Measurements from ENCODE around the gene KIF19. TPM values are rescaled to one million over a fixed set of nuclear protein-coding genes. Genes with fewer than 3 reads are reported as not detected.

The KIF19 gene
- total and polyA plus RNA-seq, 2 donors: 0.32 to 1.4 TPM

GRCh38 chr17:74292495-74292894 is 33.5 kb upstream of the KIF19 start:
- Histone ChIP-seq H3K27ac (ENCODE audit: low read depth) (no peak overlapping the region), H3K4me3 (ENCODE audit: low read depth, low read length) (no peak overlapping the region), H3K36me3 (ENCODE audit: insufficient read depth) (no peaks in the 10 kb centered on the region), H3K4me1 (ENCODE audit: insufficient read depth) (no peaks in the 10 kb centered on the region)
- WGBS: 85% methylated on average over 10 of the region's 10 CpGs
- DNase-seq (ENCODE audit: extremely low spot score): no peak

- Histone ChIP-seq H3K36me3 (ENCODE audit: insufficient read depth) (no peaks in the 10 kb centered on the region), H3K4me1 (ENCODE audit: insufficient read depth) (no peaks in the 10 kb centered on the region), H3K4me3 (ENCODE audit: low read depth, low read length) (no peak overlapping the region), H3K27ac (ENCODE audit: low read depth) (no peak overlapping the region)
- DNase-seq (ENCODE audit: extremely low spot score): no peak
- 56% methylated on average over 10 of the region's 10 CpGs for WGBS
Observed at GRCh38 chr17:74295625-74296547, 30.1 kb upstream of the KIF19 start.

GRCh38 chr17:74296548-74296936 is 29.5 kb upstream of the KIF19 start:
- 5% methylated on average over 5 of the region's 5 CpGs for WGBS
- no peak for DNase-seq (ENCODE audit: extremely low spot score)
- Histone ChIP-seq H3K36me3 (ENCODE audit: insufficient read depth) (no peaks in the 10 kb centered on the region), H3K27ac (ENCODE audit: low read depth) (no peak overlapping the region), H3K4me3 (ENCODE audit: low read depth, low read length) (no peak overlapping the region), H3K4me1 (ENCODE audit: insufficient read depth) (no peaks in the 10 kb centered on the region)

- Histone ChIP-seq H3K36me3 (ENCODE audit: insufficient read depth) (no peaks in the 10 kb centered on the region), H3K4me1 (ENCODE audit: insufficient read depth) (no peaks in the 10 kb centered on the region), H3K27ac (ENCODE audit: low read depth) (no peak overlapping the region), H3K4me3 (ENCODE audit: low read depth, low read length) (no peak overlapping the region)
- 72% methylated on average over 4 of the region's 4 CpGs for WGBS
- no peak for DNase-seq (ENCODE audit: extremely low spot score)
Observed at GRCh38 chr17:74297941-74298340, 28.1 kb upstream of the KIF19 start.

GRCh38 chr17:74298778-74299177 is 27.2 kb upstream of the KIF19 start:
- H3K36me3 ChIP-seq (ENCODE audit: insufficient read depth): no peaks in the 10 kb centered on the region
- no peak overlapping the region for H3K27ac ChIP-seq (ENCODE audit: low read depth)
- H3K4me1 ChIP-seq (ENCODE audit: insufficient read depth): no peaks in the 10 kb centered on the region
- H3K4me3 ChIP-seq (ENCODE audit: low read depth, low read length): no peak overlapping the region
- DNase-seq (ENCODE audit: extremely low spot score): no peak
- 48% methylated on average over 7 of the region's 7 CpGs for WGBS

- no peaks in the 10 kb centered on the region for H3K36me3 ChIP-seq (ENCODE audit: insufficient read depth)
- no peak overlapping the region for H3K27ac ChIP-seq (ENCODE audit: low read depth)
- WGBS: 76% methylated on average over 11 of the region's 11 CpGs
- H3K4me3 ChIP-seq (ENCODE audit: low read depth, low read length): no peak overlapping the region
- no peaks in the 10 kb centered on the region for H3K4me1 ChIP-seq (ENCODE audit: insufficient read depth)
- no peak for DNase-seq (ENCODE audit: extremely low spot score)
Observed at GRCh38 chr17:74299226-74300009, 26.6 kb upstream of the KIF19 start.

- Histone ChIP-seq H3K27ac (ENCODE audit: low read depth) (no peak overlapping the region), H3K36me3 (ENCODE audit: insufficient read depth) (no peaks in the 10 kb centered on the region), H3K4me3 (ENCODE audit: low read depth, low read length) (no peak overlapping the region), H3K4me1 (ENCODE audit: insufficient read depth) (no peaks in the 10 kb centered on the region)
- no peak for DNase-seq (ENCODE audit: extremely low spot score)
- WGBS: 92% methylated on average over 8 of the region's 8 CpGs
Observed at GRCh38 chr17:74303305-74303704, 22.7 kb upstream of the KIF19 start.

GRCh38 chr17:74304184-74304583 is 21.8 kb upstream of the KIF19 start:
- DNase-seq (ENCODE audit: extremely low spot score): no peak
- Histone ChIP-seq H3K4me3 (ENCODE audit: low read depth, low read length) (no peak overlapping the region), H3K4me1 (ENCODE audit: insufficient read depth) (no peaks in the 10 kb centered on the region), H3K36me3 (ENCODE audit: insufficient read depth) (no peaks in the 10 kb centered on the region), H3K27ac (ENCODE audit: low read depth) (no peak overlapping the region)
- WGBS: 76% methylated on average over 5 of the region's 5 CpGs

GRCh38 chr17:74305865-74306654 is 20.0 kb upstream of the KIF19 start:
- no peak for DNase-seq (ENCODE audit: extremely low spot score)
- Histone ChIP-seq H3K4me1 (ENCODE audit: insufficient read depth) (no peaks in the 10 kb centered on the region), H3K4me3 (ENCODE audit: low read depth, low read length) (no peak overlapping the region), H3K36me3 (ENCODE audit: insufficient read depth) (no peaks in the 10 kb centered on the region), H3K27ac (ENCODE audit: low read depth) (no peak overlapping the region)
- WGBS: 61% methylated on average over 10 of the region's 10 CpGs

GRCh38 chr17:74307984-74308773 is 17.8 kb upstream of the KIF19 start:
- no peaks in the 10 kb centered on the region for H3K4me1 ChIP-seq (ENCODE audit: insufficient read depth)

GRCh38 chr17:74309902-74310301 is 16.1 kb upstream of the KIF19 start:
- Histone ChIP-seq H3K4me1 (ENCODE audit: insufficient read depth) (no peaks in the 10 kb centered on the region), H3K36me3 (ENCODE audit: insufficient read depth) (no peaks in the 10 kb centered on the region), H3K4me3 (ENCODE audit: low read depth, low read length) (no peak overlapping the region), H3K27ac (ENCODE audit: low read depth) (no peak overlapping the region)
- 65% methylated on average over 12 of the region's 12 CpGs for whole genome bisulfite sequencing
- DNase-seq (ENCODE audit: extremely low spot score): no peak

More at GRCh38 chr17:74307984-74308773, 17.8 kb upstream of the KIF19 start:
- Histone ChIP-seq H3K4me3 (ENCODE audit: low read depth, low read length) (no peak overlapping the region), H3K36me3 (ENCODE audit: insufficient read depth) (no peaks in the 10 kb centered on the region), H3K27ac (ENCODE audit: low read depth) (no peak overlapping the region)
- no peak for DNase-seq (ENCODE audit: extremely low spot score)
- 61% methylated on average over 15 of the region's 15 CpGs for WGBS

- Histone ChIP-seq H3K4me1 (ENCODE audit: insufficient read depth) (no peaks in the 10 kb centered on the region), H3K36me3 (ENCODE audit: insufficient read depth) (no peaks in the 10 kb centered on the region), H3K27ac (ENCODE audit: low read depth) (no peak overlapping the region), H3K4me3 (ENCODE audit: low read depth, low read length) (no peak overlapping the region)
- DNase-seq (ENCODE audit: extremely low spot score): no peak
- 78% methylated on average over 15 of the region's 15 CpGs for WGBS
Observed at GRCh38 chr17:74314877-74315276, 11.1 kb upstream of the KIF19 start.

- H3K4me3 ChIP-seq (ENCODE audit: low read depth, low read length): no peak overlapping the region
Observed at GRCh38 chr17:74316220-74316619, 9.8 kb upstream of the KIF19 start.

More at GRCh38 chr17:74316220-74316619, 9.8 kb upstream of the KIF19 start:
- DNase-seq (ENCODE audit: extremely low spot score): no peak
- Histone ChIP-seq H3K27ac (ENCODE audit: low read depth) (no peak overlapping the region), H3K36me3 (ENCODE audit: insufficient read depth) (no peaks in the 10 kb centered on the region), H3K4me1 (ENCODE audit: insufficient read depth) (no peaks in the 10 kb centered on the region)
- WGBS: 47% methylated on average over 10 of the region's 10 CpGs
